ENCODE results near the gene PINK1.
"Not testable (repeated sequence)": the region's sequence is repeated elsewhere in the genome, so short reads cannot be mapped to it uniquely, and the experiment has no call there.

PINK1 gene

DNA sequence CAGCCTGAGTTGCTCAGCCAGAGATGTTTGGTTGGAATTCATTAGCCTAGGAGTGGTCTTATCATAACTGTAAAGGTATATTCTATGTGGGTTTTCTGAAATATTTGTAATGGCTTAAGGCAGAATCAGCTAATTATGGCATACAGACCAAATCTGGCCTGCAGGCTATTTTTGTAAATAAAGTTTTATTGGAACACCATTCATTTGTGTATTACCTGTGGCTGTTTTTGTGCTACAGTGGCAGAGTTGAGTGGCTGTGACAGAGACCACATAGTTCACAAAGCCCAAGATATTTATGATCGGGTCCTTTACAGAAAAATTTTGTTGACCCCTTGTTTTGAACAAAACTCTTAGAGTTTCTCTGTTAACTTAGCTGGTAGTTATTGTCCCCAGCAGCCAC lies 35.3 kb downstream of the PINK1 start:
- Histone ChIP-seq H3K9me3 (ENCODE audit: control insufficient read depth, insufficient read depth, low read length) (no peaks in the 10 kb centered on the region), H3K27me3 (ENCODE audit: control insufficient read depth, insufficient read depth, low read length) (no peaks in the 10 kb centered on the region), H3K36me3 (ENCODE audit: control insufficient read depth, insufficient read depth, low read length) (peaks cover 16% of the 10 kb centered on the region), H3K4me1 (ENCODE audit: control insufficient read depth, insufficient read depth, low read length) (no peaks in the 10 kb centered on the region), H3K9ac (ENCODE audit: low read depth, low read length) (no peak overlapping the region), H3K4me3 (ENCODE audit: low read depth, low read length) (no peak overlapping the region)

DNA sequence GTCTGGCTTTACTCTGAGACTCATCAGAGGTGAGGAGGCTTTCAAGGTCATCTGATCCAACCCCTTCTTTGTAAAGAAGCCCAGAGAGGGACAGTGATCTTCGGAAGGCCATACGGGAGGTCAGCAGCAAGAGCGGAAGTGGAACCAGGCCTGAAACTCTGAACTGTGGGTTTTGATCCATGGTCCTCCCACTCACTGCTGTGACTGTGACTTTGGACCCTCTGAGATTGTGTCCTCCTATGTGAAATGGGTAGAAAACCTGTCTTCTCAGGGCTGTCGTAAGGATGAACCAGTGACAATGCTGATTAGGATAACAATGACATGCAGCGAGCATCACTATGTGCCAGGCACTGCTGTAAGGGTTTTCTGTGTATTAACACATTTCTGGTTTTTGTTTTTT lies 37.7 kb downstream of the PINK1 start:
- Histone ChIP-seq H3K4me3 (ENCODE audit: low read depth, low read length) (no peak overlapping the region), H3K27me3 (ENCODE audit: control insufficient read depth, insufficient read depth, low read length) (no peaks in the 10 kb centered on the region), H3K36me3 (ENCODE audit: control insufficient read depth, insufficient read depth, low read length) (peaks cover 16% of the 10 kb centered on the region), H3K9me3 (ENCODE audit: control insufficient read depth, insufficient read depth, low read length) (no peaks in the 10 kb centered on the region), H3K4me1 (ENCODE audit: control insufficient read depth, insufficient read depth, low read length) (no peaks in the 10 kb centered on the region), H3K9ac (ENCODE audit: low read depth, low read length) (no peak overlapping the region)

DNA sequence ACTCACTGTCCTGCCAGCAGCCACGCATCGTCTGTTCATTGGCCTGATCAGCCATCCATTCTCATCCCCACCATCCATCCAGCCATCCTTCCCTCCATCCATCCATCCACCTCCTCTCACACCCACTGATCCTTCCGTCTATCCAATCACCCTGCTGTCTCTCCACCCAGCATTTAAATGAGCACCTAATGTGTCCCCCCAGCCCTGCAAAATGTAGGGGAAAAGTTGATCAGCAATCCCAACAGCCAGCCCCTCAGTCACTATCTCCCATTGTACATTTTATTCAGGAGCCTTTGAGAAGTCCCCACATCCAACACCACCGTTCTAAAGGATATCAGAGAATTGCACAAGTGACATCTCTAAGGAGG lies 39.0 kb downstream of the PINK1 start:
- H3K27me3 ChIP-seq (ENCODE audit: control insufficient read depth, insufficient read depth, low read length): no peaks in the 10 kb centered on the region
- no peaks in the 10 kb centered on the region for H3K9me3 ChIP-seq (ENCODE audit: control insufficient read depth, insufficient read depth, low read length)
- H3K4me1 ChIP-seq (ENCODE audit: control insufficient read depth, insufficient read depth, low read length): no peaks in the 10 kb centered on the region
- H3K4me3 ChIP-seq (ENCODE audit: low read depth, low read length): no peak overlapping the region
- H3K9ac ChIP-seq (ENCODE audit: low read depth, low read length): no peak overlapping the region
- peaks cover 16% of the 10 kb centered on the region for H3K36me3 ChIP-seq (ENCODE audit: control insufficient read depth, insufficient read depth, low read length)

DNA sequence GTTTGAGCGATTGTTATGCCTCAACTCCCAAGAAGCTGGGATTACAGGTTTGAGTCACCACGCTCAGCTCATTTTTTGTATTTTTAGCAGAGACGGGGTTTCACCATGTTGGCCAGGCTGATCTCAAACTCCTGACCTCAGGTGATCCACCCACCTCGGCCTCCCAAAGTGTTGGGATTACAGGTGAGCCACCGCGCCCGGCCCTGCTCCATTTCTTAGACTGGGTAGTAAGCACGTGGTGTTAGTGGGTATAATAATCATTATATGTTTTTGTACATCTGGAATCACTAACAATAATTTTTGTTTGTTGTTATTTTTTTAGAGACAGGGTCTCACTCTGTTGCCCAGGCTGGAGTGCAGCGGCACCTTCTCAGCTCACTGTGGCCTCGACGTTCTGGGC lies 40.4 kb downstream of the PINK1 start:
- not testable (repeated sequence) for H3K9ac ChIP-seq (ENCODE audit: low read depth, low read length); H3K4me3 ChIP-seq (ENCODE audit: low read depth, low read length); H3K9me3 ChIP-seq (ENCODE audit: control insufficient read depth, insufficient read depth, low read length); H3K4me1 ChIP-seq (ENCODE audit: control insufficient read depth, insufficient read depth, low read length); H3K27me3 ChIP-seq (ENCODE audit: control insufficient read depth, insufficient read depth, low read length)
- H3K36me3 ChIP-seq (ENCODE audit: control insufficient read depth, insufficient read depth, low read length): peaks cover 16% of the 10 kb centered on the region

DNA sequence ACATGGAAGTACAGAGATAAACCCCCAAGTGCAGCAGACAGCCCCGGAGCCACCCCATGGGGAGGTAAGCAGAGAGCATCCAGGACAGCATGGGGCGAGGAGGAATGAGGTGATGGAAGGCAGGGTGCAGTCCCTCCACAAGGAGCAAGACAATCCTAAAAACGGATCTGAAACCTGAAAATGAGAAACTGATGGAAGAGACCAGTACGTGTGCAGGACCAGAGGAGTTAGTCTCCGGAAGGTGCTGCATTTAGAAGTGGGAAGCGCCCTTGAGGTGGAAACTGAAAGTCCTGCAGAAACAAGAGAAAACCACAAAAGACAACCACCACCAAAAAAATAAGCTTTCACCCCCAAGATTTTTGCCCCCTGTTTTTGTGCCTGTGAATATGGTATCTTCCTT lies 45.3 kb downstream of the PINK1 start:
- Histone ChIP-seq H3K4me1 (ENCODE audit: control insufficient read depth, insufficient read depth, low read length) (no peaks in the 10 kb centered on the region), H3K36me3 (ENCODE audit: control insufficient read depth, insufficient read depth, low read length) (peaks cover 13% of the 10 kb centered on the region), H3K9me3 (ENCODE audit: control insufficient read depth, insufficient read depth, low read length) (no peaks in the 10 kb centered on the region), H3K9ac (ENCODE audit: low read depth, low read length) (no peak overlapping the region), H3K27me3 (ENCODE audit: control insufficient read depth, insufficient read depth, low read length) (no peaks in the 10 kb centered on the region), H3K4me3 (ENCODE audit: low read depth, low read length) (no peak overlapping the region)

DNA sequence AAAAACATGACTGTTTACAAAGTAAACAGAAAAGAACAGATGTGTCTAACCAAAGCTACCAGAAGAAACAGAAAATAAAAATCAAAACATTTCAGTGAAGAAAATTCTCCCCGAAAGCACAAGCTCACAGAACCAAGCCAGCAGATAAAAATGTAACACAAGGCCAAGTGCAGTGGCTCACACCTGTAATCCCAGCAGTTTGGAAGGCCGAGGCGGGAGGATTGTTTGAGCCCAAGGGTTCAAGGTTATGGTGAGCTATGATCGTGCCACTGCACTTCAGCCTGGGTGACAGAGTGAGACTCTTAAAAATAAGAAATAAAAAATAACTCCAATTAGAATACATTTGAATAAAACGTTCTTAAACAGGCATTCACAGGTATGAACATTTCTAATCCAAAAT lies 47.0 kb downstream of the PINK1 start:
- H3K4me3 ChIP-seq (ENCODE audit: low read depth, low read length): no peak overlapping the region
- H3K9me3 ChIP-seq (ENCODE audit: control insufficient read depth, insufficient read depth, low read length): no peaks in the 10 kb centered on the region
- no peak overlapping the region for H3K9ac ChIP-seq (ENCODE audit: low read depth, low read length)
- H3K27me3 ChIP-seq (ENCODE audit: control insufficient read depth, insufficient read depth, low read length): no peaks in the 10 kb centered on the region
- peaks cover 13% of the 10 kb centered on the region for H3K36me3 ChIP-seq (ENCODE audit: control insufficient read depth, insufficient read depth, low read length)
- no peaks in the 10 kb centered on the region for H3K4me1 ChIP-seq (ENCODE audit: control insufficient read depth, insufficient read depth, low read length)

DNA sequence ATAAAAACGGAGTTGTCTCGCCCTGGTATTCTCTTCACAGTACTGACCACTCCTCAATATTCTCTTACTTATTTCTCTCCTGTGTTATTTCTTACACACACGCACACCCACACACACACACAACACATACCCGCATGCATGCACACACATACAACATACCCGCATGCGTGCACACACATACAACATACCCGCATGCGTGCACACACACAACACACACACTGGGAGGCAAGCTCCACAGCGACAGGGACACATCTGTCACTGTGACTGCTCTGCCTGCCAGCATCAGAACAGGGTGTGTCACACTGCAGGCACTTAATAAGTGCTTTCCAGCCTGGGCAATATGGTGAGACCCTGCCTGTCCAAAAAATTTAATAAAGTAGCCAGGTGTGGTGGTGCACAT lies 48.7 kb downstream of the PINK1 start:
- Histone ChIP-seq H3K4me3 (ENCODE audit: low read depth, low read length) (no peak overlapping the region), H3K9me3 (ENCODE audit: control insufficient read depth, insufficient read depth, low read length) (no peaks in the 10 kb centered on the region), H3K4me1 (ENCODE audit: control insufficient read depth, insufficient read depth, low read length) (no peaks in the 10 kb centered on the region), H3K27me3 (ENCODE audit: control insufficient read depth, insufficient read depth, low read length) (no peaks in the 10 kb centered on the region), H3K36me3 (ENCODE audit: control insufficient read depth, insufficient read depth, low read length) (peaks cover 13% of the 10 kb centered on the region), H3K9ac (ENCODE audit: low read depth, low read length) (no peak overlapping the region)

DNA sequence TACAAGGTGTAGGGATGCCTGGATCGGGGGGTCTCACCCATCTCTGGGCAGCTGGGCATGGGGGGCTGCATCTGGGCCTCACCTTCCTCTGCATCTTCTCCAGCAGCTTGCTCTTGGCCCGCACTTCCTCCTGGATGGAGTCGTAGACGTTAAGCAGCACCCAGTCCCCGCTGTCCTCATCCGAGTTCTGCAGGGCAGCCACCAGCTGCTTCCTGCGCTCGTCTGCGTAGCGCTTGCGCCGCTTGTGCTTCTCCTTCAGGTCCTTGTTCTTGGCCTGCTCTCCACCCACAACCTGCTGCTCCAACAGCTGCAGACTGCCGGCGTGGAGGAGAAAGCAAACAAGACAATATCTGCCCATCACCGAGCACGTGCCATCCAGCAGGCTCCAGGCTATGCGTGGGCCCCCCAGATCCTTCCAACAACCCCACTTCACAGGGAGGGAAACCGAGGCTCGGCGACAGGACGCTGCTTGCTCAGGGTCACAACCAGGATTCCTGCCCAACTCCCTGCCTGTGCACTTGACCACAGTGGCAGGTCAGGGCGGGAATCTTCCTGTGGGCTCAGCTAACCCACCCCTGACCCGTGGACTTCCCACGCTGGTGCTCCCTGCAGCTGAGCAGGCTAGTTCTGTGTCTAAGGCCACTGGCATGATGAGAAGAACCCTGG lies 49.4 kb downstream of the PINK1 start:
- no peaks in the 10 kb centered on the region for H3K27me3 ChIP-seq (ENCODE audit: control insufficient read depth, insufficient read depth, low read length)
- no peaks in the 10 kb centered on the region for H3K9me3 ChIP-seq (ENCODE audit: control insufficient read depth, insufficient read depth, low read length)
- H3K9ac ChIP-seq (ENCODE audit: low read depth, low read length): no peak overlapping the region
- no peak overlapping the region for H3K4me3 ChIP-seq (ENCODE audit: low read depth, low read length)
- H3K4me1 ChIP-seq (ENCODE audit: control insufficient read depth, insufficient read depth, low read length): no peaks in the 10 kb centered on the region
- peaks cover 13% of the 10 kb centered on the region for H3K36me3 ChIP-seq (ENCODE audit: control insufficient read depth, insufficient read depth, low read length)

DNA sequence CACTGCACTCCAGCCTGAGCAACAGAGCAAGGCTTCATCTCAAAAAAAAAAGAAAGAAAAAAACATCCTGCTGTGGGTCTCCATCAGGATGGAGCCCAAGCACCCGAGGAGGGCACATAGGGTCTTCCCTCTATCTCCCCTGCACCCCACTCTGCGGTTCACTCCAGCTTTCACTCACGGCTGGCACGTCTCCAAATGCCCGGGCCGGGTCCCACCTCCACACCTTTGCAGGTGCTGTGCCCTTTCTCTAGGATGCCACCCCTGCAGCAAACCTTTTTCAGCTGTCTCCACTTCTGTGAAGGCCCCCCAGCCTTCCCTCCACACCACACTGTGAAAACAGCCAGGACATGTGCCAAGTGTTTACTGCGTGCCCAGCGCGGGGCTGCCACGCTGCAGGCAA lies 50.4 kb downstream of the PINK1 start:
- H3K36me3 ChIP-seq (ENCODE audit: control insufficient read depth, insufficient read depth, low read length): peaks cover 13% of the 10 kb centered on the region
- no peaks in the 10 kb centered on the region for H3K27me3 ChIP-seq (ENCODE audit: control insufficient read depth, insufficient read depth, low read length)
- no peaks in the 10 kb centered on the region for H3K4me1 ChIP-seq (ENCODE audit: control insufficient read depth, insufficient read depth, low read length)
- H3K4me3 ChIP-seq (ENCODE audit: low read depth, low read length): no peak overlapping the region
- H3K9ac ChIP-seq (ENCODE audit: low read depth, low read length): no peak overlapping the region
- no peaks in the 10 kb centered on the region for H3K9me3 ChIP-seq (ENCODE audit: control insufficient read depth, insufficient read depth, low read length)

DNA sequence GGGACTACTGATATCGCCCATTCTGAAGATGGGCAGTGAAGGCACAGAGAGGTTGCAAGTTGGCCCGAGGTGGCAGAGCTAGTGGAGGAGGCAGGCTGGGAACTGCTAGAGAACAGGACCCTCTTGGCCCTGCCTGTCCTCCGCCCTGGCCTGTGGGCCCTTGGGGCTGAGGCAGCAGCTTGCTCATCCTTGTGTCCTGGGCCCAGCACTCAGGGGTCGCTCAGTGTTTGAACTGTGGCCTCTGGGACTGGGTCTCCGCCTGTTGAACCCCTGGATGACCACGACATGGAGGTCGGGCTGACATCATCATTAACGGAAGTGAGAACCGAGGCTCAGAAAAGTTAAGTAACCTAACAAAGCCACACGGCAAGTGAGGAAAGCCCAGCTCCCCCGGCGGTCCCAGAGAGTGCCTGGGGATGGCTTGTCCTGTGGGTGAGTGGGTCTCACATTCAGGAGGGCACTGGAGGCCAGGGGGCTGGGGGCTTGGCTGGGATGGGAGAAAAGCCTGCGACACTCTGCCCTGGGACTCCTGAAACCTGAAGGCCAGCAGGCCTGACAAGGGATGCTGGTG lies 50.9 kb downstream of the PINK1 start:
- Histone ChIP-seq H3K27me3 (ENCODE audit: control insufficient read depth, insufficient read depth, low read length) (no peaks in the 10 kb centered on the region), H3K9me3 (ENCODE audit: control insufficient read depth, insufficient read depth, low read length) (no peaks in the 10 kb centered on the region)

DNA sequence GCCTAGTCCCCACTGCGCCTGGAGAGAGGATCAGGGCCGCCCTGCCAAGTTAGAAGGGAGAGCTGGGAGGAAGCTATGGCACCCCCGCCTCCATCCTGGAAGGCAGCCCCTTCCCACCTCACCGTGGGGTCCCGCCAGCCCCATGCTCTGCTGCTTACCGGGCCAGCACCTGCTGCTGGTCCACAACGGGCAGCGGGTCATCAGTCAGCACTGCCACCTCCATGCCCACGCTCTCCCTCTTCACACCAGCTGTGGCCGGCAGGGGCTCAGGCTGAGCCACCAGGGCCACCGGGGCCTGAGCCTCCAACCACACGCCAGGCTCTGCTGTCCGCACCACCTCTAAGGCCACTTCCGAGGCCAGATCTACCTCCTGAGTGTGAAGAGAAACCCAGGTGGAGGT lies 51.4 kb downstream of the PINK1 start:
- no peaks in the 10 kb centered on the region for H3K27me3 ChIP-seq (ENCODE audit: control insufficient read depth, insufficient read depth, low read length)
- H3K36me3 ChIP-seq (ENCODE audit: control insufficient read depth, insufficient read depth, low read length): peaks cover 14% of the 10 kb centered on the region
- no peak overlapping the region for H3K9ac ChIP-seq (ENCODE audit: low read depth, low read length)
- no peaks in the 10 kb centered on the region for H3K4me1 ChIP-seq (ENCODE audit: control insufficient read depth, insufficient read depth, low read length)
- no peaks in the 10 kb centered on the region for H3K9me3 ChIP-seq (ENCODE audit: control insufficient read depth, insufficient read depth, low read length)
- H3K4me3 ChIP-seq (ENCODE audit: low read depth, low read length): no peak overlapping the region

More for the DNA sequence above, 50.9 kb downstream of the PINK1 start:
- Histone ChIP-seq H3K4me3 (ENCODE audit: low read depth, low read length) (no peak overlapping the region), H3K4me1 (ENCODE audit: control insufficient read depth, insufficient read depth, low read length) (no peaks in the 10 kb centered on the region), H3K9ac (ENCODE audit: low read depth, low read length) (no peak overlapping the region), H3K36me3 (ENCODE audit: control insufficient read depth, insufficient read depth, low read length) (peaks cover 13% of the 10 kb centered on the region)

DNA sequence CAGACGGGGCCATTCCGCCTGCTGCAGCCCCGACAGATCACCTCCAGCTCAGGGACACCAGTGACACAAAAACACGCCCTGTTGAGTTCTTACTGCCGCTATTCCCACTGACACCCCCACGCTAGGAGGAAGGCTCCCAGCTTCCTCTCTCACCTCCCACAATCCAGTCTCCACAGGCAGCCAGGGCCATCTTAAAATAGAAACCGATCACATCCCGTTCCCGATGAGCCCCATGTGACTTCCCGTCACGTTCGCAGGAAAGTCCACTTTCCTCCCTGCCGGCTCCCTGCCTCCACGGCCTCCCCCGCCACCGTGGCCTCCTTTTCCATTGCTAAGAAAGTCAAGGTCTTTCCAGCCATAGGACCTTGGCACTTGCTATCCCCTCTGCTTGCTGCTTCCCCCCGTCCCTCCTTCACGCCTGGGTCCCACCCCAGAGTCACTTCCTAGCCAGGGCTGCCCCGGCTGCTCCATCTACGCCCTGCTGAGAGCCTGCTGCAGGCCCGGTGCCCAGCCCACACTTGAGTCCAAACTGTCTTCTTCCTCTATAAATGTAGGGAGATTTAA lies 51.9 kb downstream of the PINK1 start:
- H3K4me1 ChIP-seq (ENCODE audit: control insufficient read depth, insufficient read depth, low read length): no peaks in the 10 kb centered on the region
- H3K9ac ChIP-seq (ENCODE audit: low read depth, low read length): no peak overlapping the region
- no peaks in the 10 kb centered on the region for H3K27me3 ChIP-seq (ENCODE audit: control insufficient read depth, insufficient read depth, low read length)
- H3K9me3 ChIP-seq (ENCODE audit: control insufficient read depth, insufficient read depth, low read length): no peaks in the 10 kb centered on the region
- H3K4me3 ChIP-seq (ENCODE audit: low read depth, low read length): no peak overlapping the region
- peaks cover 17% of the 10 kb centered on the region for H3K36me3 ChIP-seq (ENCODE audit: control insufficient read depth, insufficient read depth, low read length)
